A549 treated with RU486 at 1 μM for 4 hours (cell line): Measurements from ENCODE around the gene NDE1. TPM values are rescaled to one million over a fixed set of nuclear protein-coding genes. Genes with fewer than 3 reads are reported as not detected.

Source experiments
- total RNA-seq: library from RNA; stranded (reverse); fragments of 200-300 nt; extraction: Qiagen RNA extraction; gene quantifications from 5 replicates; pipeline ENCODE4 v1.2.3, GENCODE V29; 2022; ENCODE audit warnings: low read depth

NDE1 gene, protein sequence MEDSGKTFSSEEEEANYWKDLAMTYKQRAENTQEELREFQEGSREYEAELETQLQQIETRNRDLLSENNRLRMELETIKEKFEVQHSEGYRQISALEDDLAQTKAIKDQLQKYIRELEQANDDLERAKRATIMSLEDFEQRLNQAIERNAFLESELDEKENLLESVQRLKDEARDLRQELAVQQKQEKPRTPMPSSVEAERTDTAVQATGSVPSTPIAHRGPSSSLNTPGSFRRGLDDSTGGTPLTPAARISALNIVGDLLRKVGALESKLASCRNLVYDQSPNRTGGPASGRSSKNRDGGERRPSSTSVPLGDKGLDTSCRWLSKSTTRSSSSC
- total RNA-seq: 37.6 to 43.5 TPM (median 40.0 TPM) in 5 replicates

DNA sequence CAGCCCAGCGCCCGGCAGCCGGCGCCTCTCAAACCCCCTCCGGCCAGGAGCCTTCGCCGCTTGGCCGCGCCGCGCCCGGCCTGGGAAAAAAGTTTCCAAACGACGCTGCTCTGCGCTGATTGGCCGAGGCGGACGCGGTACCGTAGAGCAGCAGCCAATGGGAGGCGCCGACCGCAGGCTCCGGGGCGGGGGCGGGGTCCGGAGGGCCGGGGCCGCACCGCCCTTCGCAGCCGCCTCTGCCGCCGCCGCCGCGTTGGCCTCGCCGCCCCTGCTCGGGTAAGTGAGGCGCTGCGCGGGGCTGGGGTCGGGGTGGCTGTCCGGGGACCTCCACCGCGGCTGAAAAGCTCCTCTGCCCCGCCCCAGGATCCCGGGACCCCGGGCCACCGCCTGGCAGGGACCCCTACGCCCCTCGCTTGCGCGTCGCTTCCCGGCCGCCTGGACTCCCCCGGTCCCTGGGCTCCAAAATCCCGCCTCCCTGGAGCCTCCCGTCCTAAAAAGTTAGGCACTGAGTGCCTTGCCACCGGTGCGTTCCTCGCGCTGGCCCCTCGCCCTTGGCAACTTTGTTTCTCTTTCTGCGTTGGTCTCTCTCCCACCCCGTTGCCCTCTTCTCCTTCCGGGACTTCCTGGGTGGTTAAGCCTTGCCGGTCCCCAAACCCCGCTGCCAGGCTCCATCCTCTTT is at the start of gene NDE1:
NDE1 (plus strand) TSS at position 227 of the 679 bp plus-strand sequence. CDS start 14,534 bp downstream, outside the sequence.

DNA sequence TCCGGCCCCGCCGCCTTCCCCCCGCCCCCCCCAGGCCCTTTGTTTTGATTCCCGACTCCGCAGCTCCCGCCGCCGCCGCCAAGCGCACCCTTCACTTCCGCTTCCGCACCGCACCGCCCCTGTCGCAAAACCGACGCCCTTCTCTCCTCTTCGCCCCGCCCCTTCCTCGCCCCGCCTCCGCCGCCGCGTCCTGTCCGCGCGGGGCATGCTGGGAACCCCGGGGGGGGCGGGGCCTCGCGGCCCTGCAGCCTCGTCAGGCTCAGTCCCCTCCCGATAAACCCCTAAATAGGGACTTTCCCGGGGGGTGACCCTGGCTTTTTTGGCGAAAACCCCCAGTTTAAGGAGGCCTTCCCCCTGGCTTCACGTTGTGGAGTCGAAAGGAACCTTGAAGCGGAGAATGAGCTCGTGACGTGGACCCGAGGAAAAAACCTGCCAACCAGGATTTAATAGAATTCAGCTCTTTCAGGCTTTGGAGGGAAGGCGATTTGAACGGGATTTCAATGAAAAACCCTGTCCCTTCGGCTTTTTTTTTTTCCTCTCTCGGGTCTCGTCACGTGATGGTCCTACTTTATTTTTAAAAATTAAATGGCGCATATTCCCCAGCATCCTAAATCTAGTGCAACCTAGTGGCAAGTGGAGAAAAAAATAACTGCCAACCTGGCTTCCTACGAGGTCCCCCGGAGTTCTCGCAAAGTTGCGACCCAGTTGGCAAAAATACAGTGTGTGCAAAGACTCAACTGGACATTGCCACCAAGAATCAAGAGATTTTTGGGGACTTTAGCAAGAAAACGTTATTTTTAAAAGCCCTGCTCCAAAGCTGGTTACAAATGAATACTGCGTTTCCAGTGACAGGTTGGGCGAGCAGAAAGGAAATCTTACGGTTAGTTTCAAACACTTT is 6.7 kb upstream of the NDE1 start, which contains the start of gene MARF1:
MARF1 (minus strand) TSS at position 107 of the 898 bp plus-strand sequence. CDS start 3,921 bp downstream, outside the sequence.

Other genes starting within 250 kb of the NDE1 start
- gene BMERB1, start 215.7 kb upstream of the NDE1 start, total RNA-seq: 80.1 to 90.8 TPM (median 86.9 TPM) in 5 replicates
- gene MARF1, start 7.1 kb upstream of the NDE1 start, total RNA-seq: 9.4 to 11.9 TPM (median 10.7 TPM) in 5 replicates
- gene MYH11, start 206.8 kb downstream of the NDE1 start, total RNA-seq: 0.02 to 0.12 TPM (median 0.05 TPM) in 5 replicates
- 36.8 to 54.0 TPM (median 41.1 TPM) in 5 replicates for gene CEP20, start 238.4 kb downstream of the NDE1 start, total RNA-seq